Cardiac fibroblast (primary cell): ENCODE results near the gene KLB.

ENCODE experiments used
- DNase-seq, 2 donors: peaks; one replicate each; pipeline versions ENCODE4 v3.0.0 to v3.0.0-alpha.2; 2010; ENCODE audit warnings: low read depth in 2 of 2
- H3K4me3 ChIP-seq, 2 donors: replicated peaks in 1 of 2; 1 replicate in 1 of 2; 2 replicates in 1 of 2; pipeline ENCODE4 v1.5.1; 2011; ENCODE audit warnings: low read depth in 2 of 2, low read length in 2 of 2, mild to moderate bottlenecking in 2 of 2, moderate library complexity in 1 of 2
- TF ChIP-seq, protein P1 (sequence below): IDR thresholded peaks from one replicate; pipeline ENCODE4 v1.5.1; 2011; ENCODE audit warnings: low read depth, mild to moderate bottlenecking, low read length, inconsistent platforms

The KLB gene

DNA sequence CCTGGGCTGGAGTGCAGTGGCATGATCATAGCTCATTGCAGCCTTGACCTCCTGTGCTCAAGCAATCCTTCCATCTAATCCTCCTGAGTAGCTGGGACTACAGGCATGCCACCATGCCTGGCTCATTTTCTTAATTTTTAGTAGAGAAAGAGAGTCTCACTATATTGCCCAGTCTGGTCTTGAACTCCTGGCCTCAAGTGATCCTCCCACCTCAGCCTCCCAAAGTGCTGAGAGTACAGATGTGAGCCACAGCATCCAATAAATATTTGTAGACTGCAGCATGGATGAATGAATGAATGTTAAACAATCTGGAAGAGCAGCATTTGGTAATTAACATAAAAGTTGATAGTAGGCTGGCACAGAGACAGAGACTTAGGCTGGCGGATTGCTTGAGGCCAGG lies 20.0 kb downstream of the KLB start:
- H3K4me3 ChIP-seq, result no peak overlapping the region
- TF ChIP-seq, protein P1, sequence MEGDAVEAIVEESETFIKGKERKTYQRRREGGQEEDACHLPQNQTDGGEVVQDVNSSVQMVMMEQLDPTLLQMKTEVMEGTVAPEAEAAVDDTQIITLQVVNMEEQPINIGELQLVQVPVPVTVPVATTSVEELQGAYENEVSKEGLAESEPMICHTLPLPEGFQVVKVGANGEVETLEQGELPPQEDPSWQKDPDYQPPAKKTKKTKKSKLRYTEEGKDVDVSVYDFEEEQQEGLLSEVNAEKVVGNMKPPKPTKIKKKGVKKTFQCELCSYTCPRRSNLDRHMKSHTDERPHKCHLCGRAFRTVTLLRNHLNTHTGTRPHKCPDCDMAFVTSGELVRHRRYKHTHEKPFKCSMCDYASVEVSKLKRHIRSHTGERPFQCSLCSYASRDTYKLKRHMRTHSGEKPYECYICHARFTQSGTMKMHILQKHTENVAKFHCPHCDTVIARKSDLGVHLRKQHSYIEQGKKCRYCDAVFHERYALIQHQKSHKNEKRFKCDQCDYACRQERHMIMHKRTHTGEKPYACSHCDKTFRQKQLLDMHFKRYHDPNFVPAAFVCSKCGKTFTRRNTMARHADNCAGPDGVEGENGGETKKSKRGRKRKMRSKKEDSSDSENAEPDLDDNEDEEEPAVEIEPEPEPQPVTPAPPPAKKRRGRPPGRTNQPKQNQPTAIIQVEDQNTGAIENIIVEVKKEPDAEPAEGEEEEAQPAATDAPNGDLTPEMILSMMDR, result no peak
- DNase-seq, result no peak

DNA sequence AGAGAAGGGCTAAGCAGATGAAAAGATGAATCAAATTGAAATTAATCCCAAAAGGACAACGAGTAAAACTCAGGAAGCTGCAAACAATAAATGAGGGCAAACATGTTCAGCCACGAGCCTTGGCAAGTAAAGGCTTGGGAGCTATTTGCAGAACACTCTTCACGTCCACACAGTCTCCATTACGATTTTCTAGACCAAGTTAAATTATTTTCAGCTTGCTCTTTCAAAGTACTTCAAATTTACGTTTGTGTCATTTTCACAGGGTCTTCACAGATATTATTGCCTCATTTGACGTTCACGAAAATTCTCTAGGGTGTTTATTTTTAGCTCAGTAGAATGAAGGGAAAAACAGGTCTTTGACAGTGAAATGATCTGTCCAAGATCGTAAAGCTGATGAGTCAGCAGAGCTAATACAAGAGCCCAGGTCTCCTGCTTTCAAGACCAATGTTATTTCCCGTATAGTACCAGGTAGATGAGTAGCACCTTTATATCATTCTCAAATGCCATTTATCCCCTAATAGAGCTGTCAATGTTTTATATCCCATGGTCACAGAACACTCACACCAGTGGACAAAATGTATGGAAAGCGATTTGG lies 20.9 kb downstream of the KLB start:
- no peak overlapping the region for H3K4me3 ChIP-seq
- no peak for DNase-seq

DNA sequence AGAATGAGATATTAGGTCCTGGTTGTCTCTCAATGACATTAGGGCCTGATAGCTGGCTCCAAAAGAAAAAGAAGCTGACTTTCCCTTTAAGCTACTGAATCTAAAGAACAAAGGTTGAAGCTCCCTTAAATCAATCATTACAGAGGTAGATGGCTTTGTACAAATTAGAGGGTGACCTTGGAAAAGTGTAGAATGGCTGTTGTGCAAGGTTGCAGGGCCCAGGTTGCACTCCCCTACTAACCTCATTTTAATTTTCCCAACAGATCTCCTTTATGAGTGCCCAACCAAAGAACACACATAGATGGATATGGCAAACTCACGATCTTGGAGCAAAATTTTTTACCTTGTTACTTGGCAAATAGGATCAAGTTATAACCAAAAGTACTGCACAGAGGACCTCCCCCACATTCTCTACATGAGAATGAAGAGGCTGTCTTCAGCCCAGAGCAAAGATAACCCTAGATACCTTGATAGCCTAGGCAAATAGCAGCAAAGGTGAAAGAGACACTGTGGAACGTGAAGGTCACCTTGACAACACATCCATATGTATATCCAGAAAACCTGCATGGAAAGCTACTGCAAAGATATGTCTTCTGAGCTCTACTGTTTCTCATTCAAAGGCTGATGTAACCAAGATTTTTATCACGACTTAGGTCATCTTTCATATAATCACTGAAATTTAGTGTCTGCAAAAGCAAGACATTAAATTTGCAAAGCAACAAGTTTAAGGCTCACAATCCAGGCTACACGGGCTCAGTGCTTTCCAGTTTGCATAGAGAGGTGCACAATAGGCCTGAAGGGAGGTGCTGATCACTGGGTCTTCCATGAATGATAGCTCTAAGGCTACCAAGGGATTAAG lies 23.0 kb downstream of the KLB start:
- no peak overlapping the region for H3K4me3 ChIP-seq
- TF ChIP-seq, protein P1, result no peak
- DNase-seq, result no peak

More for the DNA sequence above, 20.9 kb downstream of the KLB start:
- TF ChIP-seq, protein P1, result no peak

DNA sequence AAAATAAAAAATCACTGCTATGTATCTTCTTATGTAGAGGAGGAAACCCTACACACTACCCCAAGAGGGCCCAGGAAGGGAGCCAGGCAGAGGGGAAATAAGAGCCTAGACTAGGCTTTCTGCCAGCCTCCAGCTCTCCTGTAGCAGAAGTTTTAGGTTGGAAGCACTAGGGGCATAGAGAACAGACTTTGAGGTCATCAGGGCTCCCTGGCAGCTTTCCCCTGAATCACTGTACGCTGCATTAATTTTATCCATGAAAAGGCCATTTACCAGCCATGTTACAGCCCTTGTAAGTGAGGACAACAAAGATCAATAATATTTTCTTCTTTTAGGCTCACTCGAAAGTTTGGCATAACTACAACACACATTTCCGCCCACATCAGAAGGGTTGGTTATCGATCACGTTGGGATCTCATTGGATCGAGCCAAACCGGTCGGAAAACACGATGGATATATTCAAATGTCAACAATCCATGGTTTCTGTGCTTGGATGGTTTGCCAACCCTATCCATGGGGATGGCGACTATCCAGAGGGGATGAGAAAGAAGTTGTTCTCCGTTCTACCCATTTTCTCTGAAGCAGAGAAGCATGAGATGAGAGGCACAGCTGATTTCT lies 27.3 kb downstream of the KLB start:
- DNase-seq, result no peak
- no peak overlapping the region for H3K4me3 ChIP-seq
- TF ChIP-seq, protein P1, result no peak

DNA sequence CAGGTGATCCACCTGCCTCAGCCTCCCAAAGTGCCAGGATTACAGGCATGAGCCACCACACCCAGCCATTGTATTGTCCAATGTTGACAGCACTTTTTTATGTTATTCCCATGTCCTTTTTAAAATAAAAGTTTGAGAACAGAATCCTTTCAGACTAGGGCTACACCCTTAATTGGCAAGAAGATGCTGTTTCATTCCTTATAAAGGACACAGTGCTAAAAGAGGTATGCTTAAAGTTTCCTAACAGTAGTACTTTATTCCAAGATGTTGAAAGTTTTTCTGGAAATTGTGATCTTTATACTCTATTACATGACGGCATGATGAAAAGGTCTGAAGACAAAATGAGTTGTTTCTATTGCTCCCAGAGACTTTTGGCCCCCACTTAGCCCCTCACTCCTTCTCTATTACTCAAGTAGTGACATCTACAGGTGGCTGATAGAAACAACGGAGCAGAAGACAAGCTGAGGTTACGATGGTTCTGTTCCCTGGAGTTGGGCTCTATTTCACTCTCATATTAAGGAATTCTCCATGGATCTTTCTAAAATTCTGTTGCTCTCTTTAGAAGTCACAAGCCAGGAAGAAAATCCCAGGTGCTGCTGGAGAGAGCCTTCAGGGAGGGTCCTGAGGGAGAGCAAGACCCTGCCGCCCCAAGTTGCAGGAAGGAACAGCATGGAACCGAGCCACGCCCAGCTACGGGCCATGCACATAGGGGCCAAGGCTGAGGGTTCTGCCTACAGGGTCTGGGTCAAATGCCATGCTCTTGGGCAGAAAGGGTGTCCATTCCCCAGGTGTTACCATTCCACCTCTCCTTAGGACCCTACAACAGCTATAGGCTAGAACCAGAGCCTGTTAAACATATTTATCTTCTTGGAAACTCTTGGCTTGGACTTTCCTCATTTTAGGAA lies 29.2 kb downstream of the KLB start:
- H3K4me3 ChIP-seq, result no peak overlapping the region
- no peak for DNase-seq
- TF ChIP-seq, protein P1, result peak; percentile 16

DNA sequence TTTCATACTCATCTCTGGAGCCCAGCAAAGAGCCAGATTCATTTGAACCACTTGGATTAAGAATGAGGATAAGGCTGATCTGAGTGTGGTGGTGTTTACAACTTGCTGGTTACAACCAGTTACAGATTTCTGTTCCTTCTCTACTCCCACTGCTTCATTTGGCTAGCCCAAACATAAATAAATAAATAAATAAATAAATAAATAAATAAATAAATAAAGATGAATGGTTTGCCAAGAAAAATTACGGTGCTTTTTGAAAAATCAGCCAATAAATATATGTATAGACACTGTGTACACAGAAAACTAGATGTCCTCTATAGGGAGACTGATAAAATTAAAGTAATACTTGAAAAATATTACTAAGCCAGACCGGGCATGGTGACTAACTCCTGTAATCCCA lies 34.9 kb downstream of the KLB start:
- no peak for DNase-seq
- no peak overlapping the region for H3K4me3 ChIP-seq
- TF ChIP-seq, protein P1, result no peak
